Fibroblast of skin of abdomen (primary cell): ENCODE measurements around the gene SLC45A1.

ENCODE experiments used
- DNase-seq: peaks from one replicate; pipeline ENCODE4 v3.0.0-alpha.2; 2013

Gene SLC45A1

GRCh38 chr1:8311068-8311718 lies 6.7 kb upstream of the SLC45A1 start:
- no peak for DNase-seq

DNA sequence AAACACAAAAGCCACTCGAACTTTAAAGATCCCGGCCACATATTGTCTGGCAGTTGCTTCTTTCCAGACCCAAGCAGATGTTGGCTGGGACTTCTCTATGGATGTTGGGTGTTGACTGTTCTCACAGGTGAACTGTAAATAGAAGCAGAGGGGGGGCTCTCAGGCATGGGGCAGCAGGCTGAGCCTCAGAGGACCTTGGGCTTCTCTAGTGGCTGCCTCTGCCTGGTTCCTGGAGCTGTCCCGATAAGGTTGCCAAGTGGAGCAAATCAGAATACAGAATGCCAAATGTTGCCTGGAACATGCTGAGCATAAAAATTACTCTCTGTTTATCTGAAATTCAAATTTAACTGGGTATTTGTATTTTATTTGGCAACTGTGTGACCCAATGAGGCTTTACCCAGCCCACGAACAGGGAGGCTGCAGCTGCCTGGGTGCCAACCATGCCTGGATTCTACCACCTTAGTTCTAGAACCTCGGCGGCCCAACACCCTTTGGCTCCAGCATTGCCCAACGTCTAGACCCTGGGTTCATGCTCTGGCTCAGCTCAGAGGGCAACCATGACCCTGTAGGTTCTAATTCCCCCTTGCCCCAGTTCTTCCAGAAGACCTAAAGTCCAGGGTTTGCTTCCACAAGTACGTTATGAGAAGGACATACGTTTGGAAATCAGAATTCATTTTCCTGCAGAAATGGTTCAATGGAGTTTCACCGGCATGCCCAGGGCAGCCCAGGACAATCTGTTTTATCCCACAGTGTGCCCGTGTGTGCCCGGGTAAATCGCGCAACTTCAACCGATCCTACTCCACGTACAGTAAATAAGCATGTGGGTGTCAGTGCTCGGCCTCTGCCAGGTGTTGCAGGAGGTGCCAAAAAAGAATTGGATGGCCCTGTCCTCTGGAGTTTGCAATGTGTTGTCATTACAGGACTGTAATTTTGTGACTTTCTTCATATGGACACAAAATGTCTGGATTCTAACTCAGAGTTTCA lies 5.4 kb upstream of the SLC45A1 start:
- no peak for DNase-seq

GRCh38 chr1:8313231-8313630 lies 4.7 kb upstream of the SLC45A1 start:
- DNase-seq, result no peak

DNA sequence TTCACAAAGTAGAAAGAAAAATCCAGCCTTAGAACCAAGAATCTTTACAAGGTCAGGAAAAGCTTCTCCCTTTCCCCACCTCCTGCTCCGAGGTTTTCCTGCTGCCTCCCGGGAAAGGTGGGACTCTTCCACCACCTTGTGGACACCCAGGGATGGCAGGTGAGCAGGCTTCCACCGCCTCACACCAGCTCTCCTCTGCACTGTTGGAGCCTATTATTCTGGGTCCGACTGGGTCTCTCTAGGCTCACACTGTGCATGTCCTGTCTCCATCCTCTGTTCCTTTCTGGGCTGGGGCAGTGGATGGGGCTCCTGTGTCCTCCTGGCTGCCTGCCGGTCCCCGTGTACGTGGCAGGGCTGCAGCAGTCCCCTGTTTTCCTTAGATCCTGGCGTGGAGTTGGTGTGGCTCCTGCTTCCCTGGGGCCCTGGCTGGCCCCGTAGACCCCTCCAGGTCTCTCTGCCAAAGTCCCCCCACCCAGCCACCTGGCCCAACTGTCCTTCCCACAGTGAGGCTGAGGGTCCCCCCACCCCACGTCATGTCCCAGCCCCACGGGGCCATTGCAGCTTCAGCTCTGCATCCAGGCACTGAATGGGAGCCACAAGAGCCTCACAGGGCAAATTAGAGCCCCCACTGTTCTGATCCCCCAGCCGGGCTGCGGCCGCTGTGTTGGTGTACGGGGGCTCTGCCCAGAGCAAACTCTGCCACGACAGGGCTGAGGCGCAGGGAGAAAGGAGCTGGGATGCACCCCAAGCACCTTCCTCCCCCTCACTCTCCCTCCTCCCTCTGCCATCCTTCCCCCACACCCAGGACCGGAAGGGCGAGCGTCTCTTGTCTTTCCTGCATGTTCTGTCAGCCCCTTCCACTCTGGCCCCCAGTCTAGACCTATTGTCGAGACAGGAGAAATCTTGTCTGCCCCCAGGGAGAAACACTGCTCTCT lies 3.3 kb upstream of the SLC45A1 start:
- peak; percentile 77 for DNase-seq

- no peak for DNase-seq
These were observed 2.1 kb upstream of the SLC45A1 start for GRCh38 chr1:8315573-8316475.

GRCh38 chr1:8318436-8318835 lies 522 bp downstream of the SLC45A1 start:
- DNase-seq, result no peak

DNA sequence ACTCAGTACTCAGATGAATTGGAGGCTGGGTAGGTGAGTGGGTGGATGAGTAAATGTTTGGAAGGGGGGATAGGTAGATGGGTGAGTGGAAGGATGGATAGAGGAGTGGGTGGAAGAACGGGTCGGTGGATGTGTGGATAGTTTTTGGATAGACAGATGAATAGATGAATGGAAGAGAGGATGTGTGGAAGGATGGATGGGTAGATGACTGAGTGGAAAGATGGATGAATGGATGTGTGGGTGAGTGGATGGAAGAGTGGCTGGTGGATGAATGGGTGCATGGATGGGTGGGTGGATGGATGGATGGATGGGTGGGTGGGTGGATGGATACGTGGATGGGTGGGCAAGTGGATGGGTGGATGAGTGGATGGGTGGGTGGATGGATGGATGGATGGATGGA lies 3.7 kb downstream of the SLC45A1 start:
- DNase-seq, result no peak

- DNase-seq, result no peak
These were observed 5.8 kb downstream of the SLC45A1 start for GRCh38 chr1:8323706-8324105.

- no peak for DNase-seq
These were observed 6.4 kb downstream of the SLC45A1 start for GRCh38 chr1:8324176-8324810.

- no peak for DNase-seq
These were observed 7.9 kb downstream of the SLC45A1 start for GRCh38 chr1:8325771-8326170.

DNA sequence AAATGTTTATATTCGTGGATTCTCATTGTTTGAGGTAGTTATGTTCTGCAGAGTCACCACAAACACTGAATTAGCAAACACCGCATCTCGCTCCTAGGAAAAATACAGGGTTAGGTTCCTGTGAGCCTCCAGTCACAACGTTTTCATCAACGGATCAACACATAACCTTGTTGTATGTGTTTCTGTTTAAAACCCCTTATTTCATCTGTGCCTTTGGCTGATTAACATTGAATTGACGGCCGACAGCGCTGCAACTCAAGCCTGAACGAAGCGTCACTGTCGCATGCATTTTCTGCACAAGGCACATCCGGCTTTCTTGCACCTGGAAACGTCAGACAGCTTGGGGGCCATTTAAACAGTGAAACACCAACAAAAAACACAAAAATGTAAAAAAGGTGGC lies 8.4 kb downstream of the SLC45A1 start:
- no peak for DNase-seq

- no peak for DNase-seq
These were observed 10.4 kb downstream of the SLC45A1 start for GRCh38 chr1:8328271-8328670.

DNA sequence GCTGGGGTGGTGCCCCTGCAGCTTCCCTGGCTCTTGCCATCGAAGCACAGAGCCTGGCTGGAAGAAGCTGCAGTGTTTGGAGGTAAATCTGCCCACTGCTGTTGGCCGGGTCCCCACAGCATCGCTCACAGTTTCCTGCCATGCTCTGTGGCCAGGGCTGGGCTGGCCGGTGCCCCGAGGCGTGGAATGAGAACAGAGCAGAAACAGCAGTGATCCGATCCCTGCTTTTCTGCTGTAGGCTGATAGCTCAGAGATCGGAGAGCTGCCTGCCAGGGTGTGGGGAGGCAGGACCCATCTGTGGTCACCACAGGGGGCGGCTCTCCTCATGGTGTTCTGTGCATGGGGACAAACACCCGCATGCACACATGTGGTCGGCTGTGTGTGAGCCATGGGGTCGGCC lies 11.5 kb downstream of the SLC45A1 start:
- DNase-seq, result no peak

GRCh38 chr1:8329858-8330257 lies 11.9 kb downstream of the SLC45A1 start:
- no peak for DNase-seq

DNA sequence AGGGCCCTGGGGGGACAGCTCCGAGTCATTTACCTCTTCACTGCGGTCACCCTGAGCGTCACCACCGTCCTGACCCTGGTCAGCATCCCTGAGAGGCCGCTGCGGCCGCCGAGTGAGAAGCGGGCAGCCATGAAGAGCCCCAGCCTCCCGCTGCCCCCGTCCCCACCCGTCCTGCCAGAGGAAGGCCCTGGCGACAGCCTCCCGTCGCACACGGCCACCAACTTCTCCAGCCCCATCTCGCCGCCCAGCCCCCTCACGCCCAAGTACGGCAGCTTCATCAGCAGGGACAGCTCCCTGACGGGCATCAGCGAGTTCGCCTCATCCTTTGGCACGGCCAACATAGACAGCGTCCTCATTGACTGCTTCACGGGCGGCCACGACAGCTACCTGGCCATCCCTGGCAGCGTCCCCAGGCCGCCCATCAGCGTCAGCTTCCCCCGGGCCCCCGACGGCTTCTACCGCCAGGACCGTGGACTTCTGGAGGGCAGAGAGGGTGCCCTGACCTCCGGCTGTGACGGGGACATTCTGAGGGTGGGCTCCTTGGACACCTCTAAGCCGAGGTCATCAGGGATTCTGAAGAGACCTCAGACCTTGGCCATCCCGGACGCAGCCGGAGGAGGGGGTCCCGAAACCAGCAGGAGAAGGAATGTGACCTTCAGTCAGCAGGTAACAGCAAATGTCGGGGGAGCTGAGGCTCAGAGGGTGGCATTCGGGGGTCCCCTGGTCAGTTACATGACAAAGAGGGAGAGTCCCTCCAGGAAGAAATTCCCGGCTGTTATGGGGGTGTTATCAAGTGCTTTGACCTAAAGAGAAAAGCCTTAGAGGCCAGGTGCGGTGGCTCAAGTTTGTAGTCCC lies 12.6 kb downstream of the SLC45A1 start:
- no peak for DNase-seq

DNA sequence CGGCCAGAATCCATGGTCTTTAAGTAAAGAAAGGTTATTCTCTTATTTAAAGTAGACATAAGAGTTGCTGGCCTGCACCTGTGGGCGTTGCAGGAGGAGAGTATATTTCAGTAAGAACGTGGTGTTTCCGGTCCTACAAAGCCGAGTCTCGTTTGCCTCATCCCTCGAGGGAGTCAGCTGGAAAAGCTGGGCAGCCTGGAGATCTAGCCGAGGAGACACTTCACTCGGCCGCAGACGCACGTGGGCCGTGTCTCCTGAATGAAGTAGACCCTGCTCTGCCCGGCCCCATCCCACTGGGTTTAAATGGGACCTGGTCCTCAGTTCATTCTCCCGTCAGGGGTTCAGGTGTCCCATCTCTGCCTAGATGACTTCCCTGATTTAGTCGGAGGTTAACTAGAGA lies 14.9 kb downstream of the SLC45A1 start:
- no peak for DNase-seq

- no peak for DNase-seq
These were observed 15.5 kb downstream of the SLC45A1 start for GRCh38 chr1:8333246-8333987.

DNA sequence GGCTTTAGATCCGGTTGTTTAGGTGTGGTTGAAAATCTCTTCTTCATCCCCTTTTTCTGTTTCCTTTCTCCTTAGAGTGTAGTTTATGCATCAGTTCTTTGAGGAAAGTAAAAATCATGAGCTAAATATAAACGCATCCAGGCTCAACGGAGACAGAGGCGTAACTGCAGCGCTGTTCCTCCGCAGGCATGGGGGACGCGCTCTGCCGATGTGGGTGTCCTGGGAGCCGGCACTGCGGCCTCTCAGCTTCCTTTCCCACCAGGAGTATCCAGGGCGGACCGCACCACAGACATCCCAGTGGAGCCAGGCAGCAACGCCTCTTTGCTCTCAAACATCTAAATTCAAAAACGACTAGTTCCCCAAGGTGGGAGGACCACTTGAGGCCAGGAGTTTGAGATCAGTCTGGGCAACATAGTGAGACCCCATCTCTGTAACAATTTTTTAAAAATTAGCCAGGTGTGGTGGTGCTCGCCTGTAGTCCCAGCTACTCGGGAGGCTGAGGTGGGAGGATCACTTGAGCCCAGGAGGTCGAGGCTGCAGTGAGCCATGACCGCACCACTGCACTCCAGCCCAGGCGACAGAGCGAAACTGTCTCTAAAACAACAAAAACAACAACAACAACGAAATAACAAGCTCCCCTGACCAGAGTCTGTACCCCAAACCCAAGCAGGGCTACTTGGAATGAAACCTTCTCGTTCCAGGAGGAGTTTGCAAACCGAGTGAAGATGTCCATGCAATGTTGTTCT lies 16.4 kb downstream of the SLC45A1 start:
- DNase-seq, result no peak

- no peak for DNase-seq
These were observed 17.3 kb downstream of the SLC45A1 start for GRCh38 chr1:8335246-8335645.
